HUES64 (cell line): ENCODE data around the gene CDRT15L2. TPM values are rescaled to one million over a fixed set of nuclear protein-coding genes. Genes with fewer than 3 reads are reported as not detected.
"Not testable (repeated sequence)": the region's sequence is repeated elsewhere in the genome, so short reads cannot be mapped to it uniquely, and the experiment has no call there.

Experiments used
- H3K27ac ChIP-seq: 2 replicates; pipeline ENCODE4 v1.7.0; 2013; ENCODE audit warnings: low read depth, low read length, inconsistent platforms
- H3K27me3 ChIP-seq: 2 replicates; pipeline ENCODE4 v1.6.1; 2013; ENCODE audit warnings: mild to moderate bottlenecking, low read length; ENCODE audit not compliant: insufficient read depth
- H3K36me3 ChIP-seq: 2 replicates; pipeline ENCODE4 v1.6.1; 2013; ENCODE audit warnings: mild to moderate bottlenecking, low read length; ENCODE audit not compliant: insufficient read depth
- H3K4me1 ChIP-seq: 2 replicates; pipeline ENCODE4 v1.6.1; 2013; ENCODE audit warnings: mild to moderate bottlenecking, low read length, moderate library complexity; ENCODE audit not compliant: insufficient read depth
- H3K4me3 ChIP-seq: 2 replicates; pipeline ENCODE4 v1.5.1; 2013; ENCODE audit warnings: mild to moderate bottlenecking, low read length, moderate library complexity
- H3K9ac ChIP-seq: 2 replicates; pipeline ENCODE4 v1.6.1; 2013; ENCODE audit warnings: mild to moderate bottlenecking, low read depth, low read length
- H3K9me3 ChIP-seq: 2 replicates; pipeline ENCODE4 v1.6.1; 2013; ENCODE audit warnings: low read depth, low read length; ENCODE audit not compliant: insufficient read depth
- WGBS: fragments of 150-250, 120-280 bp; methylation state at CpG from one replicate; pipeline ENCODE4 v1.1.7; 2013; ENCODE audit warnings: missing lambda C conversion rate; 5-methylcytosine and 5-hydroxymethylcytosine counted together
- polyA plus RNA-seq, 2 experiments: library from polyadenylated mRNA; stranded (reverse); fragments of 50-300 nt; gene quantifications; one replicate each; pipeline ENCODE4 v1.2.3, GENCODE V29; 2013

CDRT15L2 gene
- polyA plus RNA-seq (2013, experiment 1 of 2) = not detected
- not detected for polyA plus RNA-seq (2013, experiment 2 of 2)

GRCh38 chr17:20579424-20579823 lies at the start of gene CDRT15L2:
Gene CDRT15L2, plus strand, starts transcription at chr17:20579724. Its CDS starts 20 bp downstream, at chr17:20579744.
- H3K4me3 ChIP-seq, H3K36me3 ChIP-seq, H3K27ac ChIP-seq, H3K9ac ChIP-seq, H3K4me1 ChIP-seq, H3K27me3 ChIP-seq, H3K9me3 ChIP-seq: not testable (repeated sequence)
- 96% methylated on average over 12 of the region's 12 CpGs for WGBS

- not testable (repeated sequence) for H3K27me3 ChIP-seq, H3K9me3 ChIP-seq, H3K36me3 ChIP-seq, H3K4me1 ChIP-seq, H3K27ac ChIP-seq, H3K4me3 ChIP-seq, H3K9ac ChIP-seq
- WGBS = 31% methylated on average over 4 of the region's 6 CpGs
Observed at GRCh38 chr17:20530104-20530503, 49.4 kb upstream of the CDRT15L2 start.

- Histone ChIP-seq H3K9ac (peak overlapping the region; percentile 79), H3K4me3 (peak overlapping the region; percentile 62)
- not testable (repeated sequence) for H3K4me1 ChIP-seq, H3K9me3 ChIP-seq, H3K36me3 ChIP-seq, H3K27ac ChIP-seq, H3K27me3 ChIP-seq
- WGBS = 0% methylated on average over 15 of the region's 31 CpGs
Observed at GRCh38 chr17:20532544-20533090, 46.9 kb upstream of the CDRT15L2 start.

- Histone ChIP-seq H3K9ac (peak overlapping the region; percentile 63; the same call in 1 of the 2 replicates), H3K4me3 (peak overlapping the region; percentile 62)
- not testable (repeated sequence) for H3K27me3 ChIP-seq, H3K9me3 ChIP-seq, H3K4me1 ChIP-seq, H3K36me3 ChIP-seq, H3K27ac ChIP-seq
- under 1% methylated on average over 11 of the region's 11 CpGs for WGBS
Observed at GRCh38 chr17:20533206-20533605, 46.3 kb upstream of the CDRT15L2 start.

- H3K4me1 ChIP-seq, H3K9me3 ChIP-seq, H3K4me3 ChIP-seq, H3K27me3 ChIP-seq, H3K27ac ChIP-seq, H3K9ac ChIP-seq, H3K36me3 ChIP-seq: not testable (repeated sequence)
- 100% methylated on average over 2 of the region's 8 CpGs for WGBS
Observed at GRCh38 chr17:20534711-20535550, 44.6 kb upstream of the CDRT15L2 start.

GRCh38 chr17:20540414-20540813 lies 39.1 kb upstream of the CDRT15L2 start:
- H3K27me3 ChIP-seq, H3K27ac ChIP-seq, H3K36me3 ChIP-seq, H3K9me3 ChIP-seq, H3K4me3 ChIP-seq, H3K9ac ChIP-seq, H3K4me1 ChIP-seq: not testable (repeated sequence)
- WGBS = no CpG with 5 or more reads among the region's 5 CpGs

- H3K36me3 ChIP-seq, H3K27ac ChIP-seq, H3K9me3 ChIP-seq, H3K4me1 ChIP-seq, H3K9ac ChIP-seq, H3K4me3 ChIP-seq, H3K27me3 ChIP-seq: not testable (repeated sequence)
- WGBS = 100% methylated on average over 1 of the region's 3 CpGs
Observed at GRCh38 chr17:20540865-20541264, 38.7 kb upstream of the CDRT15L2 start.

GRCh38 chr17:20541853-20542546 lies 37.5 kb upstream of the CDRT15L2 start:
- H3K27me3 ChIP-seq, H3K36me3 ChIP-seq, H3K4me3 ChIP-seq, H3K4me1 ChIP-seq, H3K9me3 ChIP-seq, H3K27ac ChIP-seq, H3K9ac ChIP-seq: not testable (repeated sequence)
- 90% methylated on average over 5 of the region's 7 CpGs for WGBS

- H3K9ac ChIP-seq, H3K9me3 ChIP-seq, H3K4me1 ChIP-seq, H3K27ac ChIP-seq, H3K36me3 ChIP-seq, H3K4me3 ChIP-seq, H3K27me3 ChIP-seq: not testable (repeated sequence)
- no CpG with 5 or more reads among the region's 5 CpGs for WGBS
Observed at GRCh38 chr17:20547923-20548322, 31.6 kb upstream of the CDRT15L2 start.

- not testable (repeated sequence) for H3K36me3 ChIP-seq, H3K27me3 ChIP-seq, H3K9ac ChIP-seq, H3K4me3 ChIP-seq, H3K4me1 ChIP-seq, H3K9me3 ChIP-seq, H3K27ac ChIP-seq
- WGBS = 93% methylated on average over 6 of the region's 6 CpGs
Observed at GRCh38 chr17:20552920-20553319, 26.6 kb upstream of the CDRT15L2 start.

- not testable (repeated sequence) for H3K36me3 ChIP-seq, H3K9ac ChIP-seq, H3K27ac ChIP-seq, H3K4me1 ChIP-seq, H3K27me3 ChIP-seq, H3K9me3 ChIP-seq, H3K4me3 ChIP-seq
- 95% methylated on average over 2 of the region's 4 CpGs for WGBS
Observed at GRCh38 chr17:20554728-20555127, 24.8 kb upstream of the CDRT15L2 start.
